ENCODE results near the gene PABPC1L.

GRCh38 chr20:44952731-44953130 is 42.9 kb downstream of the PABPC1L start:
- TF ChIP-seq YY1 (IDR thresholded peaks at IDR 0.05; ENCODE audit: extremely low read depth, insufficient replicate concordance, low read depth, low read length), result no peak
- TF ChIP-seq CTCF (IDR thresholded peaks at IDR 0.05 in 2 of 3, conservative IDR thresholded peaks at IDR 0.05 in 1 of 3; ENCODE audit: borderline replicate concordance in 1 of 3, insufficient read depth in 1 of 3, low read depth in 2 of 3, low read length in 2 of 3), result no peak
- TF ChIP-seq POLR2AphosphoS5 (IDR thresholded peaks at IDR 0.05; ENCODE audit: low read depth, low read length), result no peak
- no peak for TF ChIP-seq REST (IDR thresholded peaks at IDR 0.05; ENCODE audit: low read depth)
- TF ChIP-seq POLR2A (IDR thresholded peaks at IDR 0.05; ENCODE audit: borderline replicate concordance, extremely low read depth, insufficient read depth, insufficient read length), result no peak
- no peak for TF ChIP-seq EZH2 (IDR thresholded peaks at IDR 0.05)
- no peak for TF ChIP-seq SP1 (IDR thresholded peaks at IDR 0.05; ENCODE audit: low read depth)
- no peak for TF ChIP-seq ZNF274 (IDR thresholded peaks at IDR 0.05; ENCODE audit: low read depth, low read length)
- TF ChIP-seq ZFX (IDR thresholded peaks at IDR 0.05), result no peak
- no peak for TF ChIP-seq ZBTB33 (IDR thresholded peaks at IDR 0.05; ENCODE audit: extremely low read depth, insufficient replicate concordance, low read length)

All from HCT116 (cell line).